ENCODE results near the gene FREM3.

FREM3 gene

GRCh38 chr4:143667461-143667860, 33.0 kb downstream of the FREM3 start:
- no peak for DNase-seq (ENCODE audit: low read depth)

GRCh38 chr4:143658336-143658735, 42.1 kb downstream of the FREM3 start:
- no peak for DNase-seq (ENCODE audit: low read depth)

GRCh38 chr4:143654571-143654970, 45.9 kb downstream of the FREM3 start:
- no peak for DNase-seq (ENCODE audit: low read depth)

GRCh38 chr4:143653031-143653430, 47.4 kb downstream of the FREM3 start:
- DNase-seq (ENCODE audit: low read depth) = no peak

GRCh38 chr4:143643399-143643798, 57.1 kb downstream of the FREM3 start:
- DNase-seq (ENCODE audit: low read depth) = no peak

- DNase-seq (ENCODE audit: low read depth) = no peak
These were observed 57.9 kb downstream of the FREM3 start for GRCh38 chr4:143642611-143643010.

- no peak for DNase-seq (ENCODE audit: low read depth)
These were observed 59.1 kb downstream of the FREM3 start for GRCh38 chr4:143641361-143641760.

- no peak for DNase-seq (ENCODE audit: low read depth)
These were observed 65.7 kb downstream of the FREM3 start for GRCh38 chr4:143634763-143635162.

- DNase-seq (ENCODE audit: low read depth) = no peak
These were observed 66.6 kb downstream of the FREM3 start for GRCh38 chr4:143633833-143634232.

- DNase-seq (ENCODE audit: low read depth) = no peak
These were observed 74.2 kb downstream of the FREM3 start for GRCh38 chr4:143626134-143626911.

GRCh38 chr4:143625632-143626031, 74.8 kb downstream of the FREM3 start:
- no peak for DNase-seq (ENCODE audit: low read depth)

- no peak for DNase-seq (ENCODE audit: low read depth)
These were observed 76.6 kb downstream of the FREM3 start for GRCh38 chr4:143623896-143624295.

GRCh38 chr4:143618811-143619210, 81.7 kb downstream of the FREM3 start:
- DNase-seq (ENCODE audit: low read depth) = no peak

- no peak for DNase-seq (ENCODE audit: low read depth)
These were observed 82.3 kb downstream of the FREM3 start for GRCh38 chr4:143617994-143618679.

- no peak for DNase-seq (ENCODE audit: low read depth)
These were observed 83.7 kb downstream of the FREM3 start for GRCh38 chr4:143616771-143617170.

GRCh38 chr4:143609492-143609891, 91.0 kb downstream of the FREM3 start:
- no peak for DNase-seq (ENCODE audit: low read depth)

GRCh38 chr4:143606480-143606879, 94.0 kb downstream of the FREM3 start:
- no peak for DNase-seq (ENCODE audit: low read depth)

- no peak for DNase-seq (ENCODE audit: low read depth)
These were observed 100.6 kb downstream of the FREM3 start for GRCh38 chr4:143599827-143600226.

- no peak for DNase-seq (ENCODE audit: low read depth)
These were observed 101.7 kb downstream of the FREM3 start for GRCh38 chr4:143598816-143599215.

GRCh38 chr4:143597276-143597675, 103.2 kb downstream of the FREM3 start:
- no peak for DNase-seq (ENCODE audit: low read depth)

GRCh38 chr4:143587703-143588102, 112.8 kb downstream of the FREM3 start:
- DNase-seq (ENCODE audit: low read depth) = no peak

GRCh38 chr4:143586080-143586479, 114.4 kb downstream of the FREM3 start:
- no peak for DNase-seq (ENCODE audit: low read depth)

GRCh38 chr4:143585548-143585947, 114.9 kb downstream of the FREM3 start:
- DNase-seq (ENCODE audit: low read depth) = no peak

All from activated gamma-delta T cell treated with anti-CD3 and anti-CD28 coated beads, Interleukin-2, amount 50 U/mL, for 16 hours (primary cell).